GM21367 (cell line): ENCODE data around the gene PABPN1L.
"Not testable (repeated sequence)": the region's sequence is repeated elsewhere in the genome, so short reads cannot be mapped to it uniquely, and the experiment has no call there.

ENCODE experiments used
- ATAC-seq: cut with Tn5 transposase; IDR thresholded peaks from one replicate; pipeline ENCODE4 v1.9.1; 2021; ENCODE audit not compliant: unreplicated experiment

PABPN1L gene

GRCh38 chr16:88901718-88902337 lies 35.4 kb upstream of the PABPN1L start:
- no peak for ATAC-seq

GRCh38 chr16:88900662-88901052 lies 34.2 kb upstream of the PABPN1L start:
- ATAC-seq: no peak

GRCh38 chr16:88899901-88900661 lies 33.6 kb upstream of the PABPN1L start:
- no peak for ATAC-seq

GRCh38 chr16:88897696-88898425 lies 31.4 kb upstream of the PABPN1L start:
- ATAC-seq: no peak

- no peak for ATAC-seq
Observed at GRCh38 chr16:88896238-88897070, 30.0 kb upstream of the PABPN1L start.

GRCh38 chr16:88895335-88895734 lies 28.9 kb upstream of the PABPN1L start:
- no peak for ATAC-seq

- ATAC-seq: no peak
Observed at GRCh38 chr16:88894681-88895300, 28.3 kb upstream of the PABPN1L start.

GRCh38 chr16:88894266-88894665 lies 27.8 kb upstream of the PABPN1L start:
- ATAC-seq: not testable (repeated sequence)

GRCh38 chr16:88893127-88893968 lies 26.9 kb upstream of the PABPN1L start:
- ATAC-seq: no peak

GRCh38 chr16:88892065-88892464 lies 25.6 kb upstream of the PABPN1L start:
- no peak for ATAC-seq

- ATAC-seq: no peak
Observed at GRCh38 chr16:88891083-88891482, 24.6 kb upstream of the PABPN1L start.

- not testable (repeated sequence) for ATAC-seq
Observed at GRCh38 chr16:88889702-88890352, 23.4 kb upstream of the PABPN1L start.

GRCh38 chr16:88888461-88889387 lies 22.3 kb upstream of the PABPN1L start:
- ATAC-seq: no peak

- no peak for ATAC-seq
Observed at GRCh38 chr16:88888057-88888456, 21.6 kb upstream of the PABPN1L start.

GRCh38 chr16:88886845-88887521 lies 20.5 kb upstream of the PABPN1L start:
- ATAC-seq: no peak

- no peak for ATAC-seq
Observed at GRCh38 chr16:88886420-88886844, 20.0 kb upstream of the PABPN1L start.

- ATAC-seq: no peak
Observed at GRCh38 chr16:88885693-88886280, 19.3 kb upstream of the PABPN1L start.
